HCT116 (cell line): ENCODE data around the gene ASS1. TPM values are rescaled to one million over a fixed set of nuclear protein-coding genes. Genes with fewer than 3 reads are reported as not detected.
"Not testable (repeated sequence)": the region's sequence is repeated elsewhere in the genome, so short reads cannot be mapped to it uniquely, and the experiment has no call there.

Experiments
- ATAC-seq: fragments of 200-7000 bp; cut with Tn5 transposase; 2 replicates; pipeline ENCODE4 v1.9.1; 2020; ENCODE audit warnings: mild to moderate bottlenecking, moderate library complexity
- BruUV-seq: library from RNA; stranded (reverse); fragments of 400-500 nt; replicated peaks from 2 replicates; lab custom pipeline; 2021; lab: Mats Ljungman, UMichigan
- CTCF ChIA-PET: fragments of 300-600 bp; sonication (Branson Sonifier 250); formaldehyde crosslinking; loops from one replicate; lab custom pipeline; 2021; ENCODE audit warnings: antibody characterized with exemption; lab: Charles Lee
- POLR2A ChIA-PET: fragments of 300-600, 350-600 bp; sonication (Branson Sonifier 250); formaldehyde crosslinking; loops from one replicate; lab custom pipeline; 2021; ENCODE audit warnings: antibody characterized with exemption; lab: Charles Lee
- RAD21 ChIA-PET, 2 experiments: fragments of 300-600 bp; sonication (Branson Sonifier 250); formaldehyde crosslinking; loops; one replicate each; lab custom pipeline; 2023; ENCODE audit warnings: low total read pairs in 2 of 2; ENCODE audit not compliant: uncharacterized antibody in 2 of 2, unreplicated experiment in 2 of 2, low non-redundant PET in 1 of 2; lab: Charles Lee
- DNase-seq: peaks from one replicate; pipeline ENCODE4 v3.0.0-alpha.2; 2010; ENCODE audit warnings: low read depth, low spot score
- H2AFZ ChIP-seq: fragments of 200-600 bp; shearing (Covaris generic), sonication (generic); 2 replicates; pipeline ENCODE4 v1.6.1; 2017; ENCODE audit warnings: low read depth, mixed run types, mixed read lengths, antibody characterized with exemption, low read length; ENCODE audit not compliant: poor library complexity, severe bottlenecking
- H3K27ac ChIP-seq: 2 replicates; pipeline ENCODE4 v1.5.1; 2012; ENCODE audit warnings: low read depth, low read length
- H3K27me3 ChIP-seq: fragments of 200-600 bp; sonication (generic); 2 replicates; pipeline ENCODE4 v1.6.1; 2016; ENCODE audit warnings: mixed run types, low read length, mixed read lengths; ENCODE audit not compliant: insufficient read depth
- H3K36me3 ChIP-seq, 2 experiments: fragments of 200-500 bp in 1 of 2; fragments of 200-600 bp in 1 of 2; sonication (Bioruptor generic) in 1 of 2; sonication (generic) in 1 of 2; 2 replicates each; pipeline versions ENCODE4 v1.5.1 to v1.6.1; 2014 to 2016; ENCODE audit warnings: low read length in 2 of 2, inconsistent platforms in 1 of 2, mixed read lengths in 1 of 2, mixed run types in 1 of 2; ENCODE audit not compliant: insufficient read depth in 2 of 2, control insufficient read depth in 1 of 2
- H3K4me1 ChIP-seq, 2 experiments: fragments of 200-600 bp in 1 of 2; sonication (generic) in 1 of 2; 2 replicates each; pipeline versions ENCODE4 v1.5.1 to v1.6.1; 2012 to 2017; ENCODE audit warnings: low read length in 2 of 2, inconsistent platforms in 1 of 2, mild to moderate bottlenecking in 1 of 2, mixed read lengths in 1 of 2, mixed run types in 1 of 2, moderate library complexity in 1 of 2; ENCODE audit not compliant: insufficient read depth in 2 of 2, control insufficient read depth in 1 of 2
- H3K4me2 ChIP-seq: fragments of 200-600 bp; sonication (generic); 2 replicates; pipeline ENCODE4 v1.6.1; 2017; ENCODE audit warnings: mixed run types, low read length, mixed read lengths
- H3K4me3 ChIP-seq, 2 experiments: fragments of 200-600 bp in 1 of 2; sonication (generic) in 1 of 2; replicated peaks in 1 of 2; 2 replicates each; pipeline ENCODE4 v1.5.1; 2011 to 2016; ENCODE audit warnings: low read length in 2 of 2, control low read depth in 1 of 2, low read depth in 1 of 2, mild to moderate bottlenecking in 1 of 2, mixed read lengths in 1 of 2, mixed run types in 1 of 2
- H3K79me2 ChIP-seq: fragments of 200-600 bp; sonication (generic); 2 replicates; pipeline ENCODE4 v1.6.1; 2017; ENCODE audit warnings: mild to moderate bottlenecking, mixed run types, low read length, moderate library complexity, mixed read lengths; ENCODE audit not compliant: insufficient read depth
- H3K9ac ChIP-seq: fragments of 200-600 bp; sonication (generic); 2 replicates; pipeline ENCODE4 v1.6.1; 2016; ENCODE audit warnings: low read length, mixed read lengths
- H3K9me2 ChIP-seq: fragments of 200-600 bp; sonication (generic), shearing (Covaris generic); 2 replicates; pipeline ENCODE4 v1.6.1; 2017; ENCODE audit warnings: mixed run types, mild to moderate bottlenecking, moderate library complexity; ENCODE audit not compliant: insufficient read depth
- H3K9me3 ChIP-seq, 2 experiments: fragments of 200-500 bp in 1 of 2; fragments of 200-600 bp in 1 of 2; sonication (Bioruptor generic) in 1 of 2; sonication (generic) in 1 of 2; 2 replicates each; pipeline ENCODE4 v1.6.1; 2014 to 2017; ENCODE audit warnings: low read length in 2 of 2, mixed read lengths in 2 of 2, inconsistent platforms in 1 of 2, low read depth in 1 of 2, mild to moderate bottlenecking in 1 of 2, mixed run types in 1 of 2, moderate library complexity in 1 of 2; ENCODE audit not compliant: control insufficient read depth in 1 of 2, insufficient read depth in 1 of 2
- H4K20me1 ChIP-seq: fragments of 200-600 bp; sonication (generic), shearing (Covaris generic); 2 replicates; pipeline ENCODE4 v1.6.1; 2017; ENCODE audit warnings: mixed run types, mild to moderate bottlenecking, moderate library complexity; ENCODE audit not compliant: insufficient read depth
- EZH2 ChIP-seq: fragments of 200-600 bp; sonication (generic); IDR thresholded peaks from 2 replicates; pipeline ENCODE4 v1.6.1; 2017; ENCODE audit warnings: antibody characterized with exemption, mixed run types
- SIN3A ChIP-seq: IDR thresholded peaks from 2 replicates; pipeline ENCODE4 v1.6.1; 2012; ENCODE audit warnings: low read depth
- SP1 ChIP-seq: IDR thresholded peaks from 2 replicates; pipeline ENCODE4 v1.6.1; 2012; ENCODE audit warnings: low read depth
- SRF ChIP-seq: IDR thresholded peaks from 2 replicates; pipeline ENCODE4 v1.6.1; 2012; ENCODE audit warnings: low read depth
- intact Hi-C: fragments of 100-400 bp; cut with micrococcal nuclease; formaldehyde crosslinking; loops from 2 replicates; pipeline ENCODE4 v1.10.0; 2022
- total RNA-seq: library from RNA; stranded (reverse); gene quantifications from one replicate; pipeline ENCODE4 v1.2.1, GENCODE V29; 2021; ENCODE audit not compliant: unreplicated experiment
- TF ChIP-seq, protein P1 (sequence below): IDR thresholded peaks from 2 replicates; pipeline ENCODE4 v1.6.1; 2012
- TF ChIP-seq, protein P2 (sequence below): IDR thresholded peaks from 2 replicates; pipeline ENCODE4 v1.6.1; 2012

The ASS1 gene
- total RNA-seq, 1 experiment from 2014 or later, result 92.6 TPM

DNA sequence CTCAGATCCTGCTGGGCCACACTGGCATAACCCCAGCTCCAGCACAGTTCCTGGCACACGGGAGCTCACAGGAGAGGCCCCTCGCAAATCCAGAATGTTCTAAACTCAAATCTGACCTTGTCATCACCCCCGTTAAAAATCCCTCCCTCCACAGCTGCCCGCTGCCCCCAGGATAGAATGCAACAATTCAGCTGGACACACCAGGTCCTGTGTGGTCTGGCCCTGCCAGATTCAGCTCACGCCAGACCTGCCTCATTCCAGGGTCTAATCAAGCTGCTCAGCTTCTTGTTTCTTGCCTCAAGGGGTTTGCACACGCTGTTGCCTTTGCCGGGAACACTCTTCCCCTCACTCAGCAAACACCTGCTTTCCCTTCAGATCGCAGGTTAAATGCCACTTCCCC lies 45.0 kb upstream of the ASS1 start:
- ATAC-seq (no peak), DNase-seq (no peak)
- H3K9me2 ChIP-seq, result no peaks in the 10 kb centered on the region
- no peak overlapping the region for H3K27ac ChIP-seq
- H3K27me3 ChIP-seq, result no peaks in the 10 kb centered on the region
- ChIA-PET RAD21 (no interaction called here), POLR2A (no interaction called here), CTCF (no interaction called here)
- H3K9me3 ChIP-seq, result no peaks in the 10 kb centered on the region
- no peaks in the 10 kb centered on the region for H3K4me1 ChIP-seq
- no TSS peak for BruUV-seq
- no peaks in the 10 kb centered on the region for H3K79me2 ChIP-seq
- H3K9ac ChIP-seq, result no peak overlapping the region
- no peaks in the 10 kb centered on the region for H3K36me3 ChIP-seq
- H2AFZ ChIP-seq, result no peak overlapping the region
- no peak overlapping the region for H3K4me3 ChIP-seq
- no peak overlapping the region for H3K4me2 ChIP-seq
- TF ChIP-seq, protein P1, sequence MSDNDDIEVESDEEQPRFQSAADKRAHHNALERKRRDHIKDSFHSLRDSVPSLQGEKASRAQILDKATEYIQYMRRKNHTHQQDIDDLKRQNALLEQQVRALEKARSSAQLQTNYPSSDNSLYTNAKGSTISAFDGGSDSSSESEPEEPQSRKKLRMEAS, result no peak
- no peak for TF ChIP-seq SP1
- TF ChIP-seq, protein P2, sequence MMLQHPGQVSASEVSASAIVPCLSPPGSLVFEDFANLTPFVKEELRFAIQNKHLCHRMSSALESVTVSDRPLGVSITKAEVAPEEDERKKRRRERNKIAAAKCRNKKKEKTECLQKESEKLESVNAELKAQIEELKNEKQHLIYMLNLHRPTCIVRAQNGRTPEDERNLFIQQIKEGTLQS, result no peak
- TF ChIP-seq SIN3A, result no peak
- intact Hi-C loops, result no loop called here
- no peaks in the 10 kb centered on the region for H4K20me1 ChIP-seq

DNA sequence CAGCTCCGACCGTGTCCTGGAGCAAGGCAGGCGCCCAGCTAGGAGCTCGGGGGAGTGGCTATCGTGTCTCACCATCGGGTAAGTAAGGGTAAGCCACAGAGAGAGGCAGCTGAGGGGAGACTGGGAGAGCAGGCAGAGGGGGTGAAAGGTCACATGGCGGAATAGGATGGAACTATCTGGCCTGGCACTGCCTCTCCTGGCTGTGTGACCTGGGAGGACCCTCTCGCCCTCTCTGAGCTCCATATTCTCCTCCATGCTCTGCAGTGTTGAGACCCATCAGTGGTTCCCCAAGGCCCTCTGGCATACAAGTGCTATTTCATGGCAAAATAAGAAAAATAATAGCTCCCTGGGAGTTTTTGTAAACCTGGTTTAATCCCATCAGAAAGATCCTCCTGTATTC lies 43.9 kb upstream of the ASS1 start:
- BruUV-seq, result no TSS peak
- Histone ChIP-seq H3K9me2 (no peaks in the 10 kb centered on the region), H4K20me1 (no peaks in the 10 kb centered on the region), H3K36me3 (no peaks in the 10 kb centered on the region), H3K27me3 (no peaks in the 10 kb centered on the region), H3K27ac (no peak overlapping the region), H3K4me1 (no peaks in the 10 kb centered on the region), H3K79me2 (no peaks in the 10 kb centered on the region), H3K9me3 (no peaks in the 10 kb centered on the region), H3K9ac (no peak overlapping the region), H3K4me2 (no peak overlapping the region), H3K4me3 (no peak overlapping the region), H2AFZ (no peak overlapping the region)
- TF ChIP-seq, protein P1, result no peak
- no peak for TF ChIP-seq EZH2
- no peak for TF ChIP-seq SRF
- no peak for DNase-seq
- CTCF ChIA-PET, result no interaction called here
- POLR2A ChIA-PET, result no interaction called here
- no peak for ATAC-seq
- RAD21 ChIA-PET, result no interaction called here
- intact Hi-C loops, result no loop called here

DNA sequence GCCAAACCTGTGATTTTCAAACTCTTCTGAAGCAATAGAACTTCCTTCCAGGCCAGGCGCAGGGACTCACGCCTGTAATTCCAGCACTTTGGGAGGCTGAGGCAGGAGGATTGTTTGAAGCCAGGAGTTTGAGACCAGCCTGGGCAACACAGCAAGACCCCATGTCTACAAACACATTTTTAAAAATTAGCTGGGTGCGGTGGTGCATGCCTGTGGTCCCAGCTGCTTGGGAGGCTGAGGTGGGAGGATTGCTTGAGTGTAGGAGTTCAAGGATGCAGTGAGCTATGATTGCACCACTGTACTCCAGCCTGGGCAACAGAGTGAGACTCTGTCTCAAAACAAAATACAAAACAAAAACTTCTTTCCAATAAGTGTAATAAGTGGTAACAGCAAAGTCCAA lies 43.0 kb upstream of the ASS1 start:
- intact Hi-C loops, H3K9me3 ChIP-seq, H3K4me3 ChIP-seq, H3K79me2 ChIP-seq, H3K4me2 ChIP-seq, DNase-seq, POLR2A ChIA-PET, ATAC-seq, H3K9me2 ChIP-seq, BruUV-seq, H3K9ac ChIP-seq, H3K27ac ChIP-seq, CTCF ChIA-PET, H3K27me3 ChIP-seq, H3K4me1 ChIP-seq, H3K36me3 ChIP-seq, RAD21 ChIA-PET, H2AFZ ChIP-seq, H4K20me1 ChIP-seq: not testable (repeated sequence)
